ENCODE measurements around the gene PHF21A.
"Not testable (repeated sequence)": the region's sequence is repeated elsewhere in the genome, so short reads cannot be mapped to it uniquely, and the experiment has no call there.

Gene PHF21A

DNA sequence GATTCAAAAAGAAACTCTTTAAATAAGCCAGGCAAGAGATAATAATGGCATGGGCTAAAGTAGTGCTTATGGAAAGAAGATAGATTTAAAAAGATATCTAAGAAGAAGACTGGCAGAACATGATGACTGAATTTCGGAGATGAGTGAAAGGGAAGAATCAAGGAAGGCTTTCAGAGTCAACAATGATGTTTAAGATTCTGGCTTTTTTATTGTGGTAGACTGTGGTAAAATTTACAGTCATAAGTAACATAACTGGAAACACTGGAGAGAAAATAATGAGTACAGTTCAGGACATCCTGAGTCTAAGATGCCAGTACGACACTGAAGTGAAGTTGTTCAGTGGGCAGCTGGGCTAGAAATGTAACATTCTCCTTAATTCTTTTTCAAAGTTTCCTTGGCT is 85.2 kb downstream of the PHF21A start:
- no peak for DNase-seq (ENCODE audit: low read depth)

DNA sequence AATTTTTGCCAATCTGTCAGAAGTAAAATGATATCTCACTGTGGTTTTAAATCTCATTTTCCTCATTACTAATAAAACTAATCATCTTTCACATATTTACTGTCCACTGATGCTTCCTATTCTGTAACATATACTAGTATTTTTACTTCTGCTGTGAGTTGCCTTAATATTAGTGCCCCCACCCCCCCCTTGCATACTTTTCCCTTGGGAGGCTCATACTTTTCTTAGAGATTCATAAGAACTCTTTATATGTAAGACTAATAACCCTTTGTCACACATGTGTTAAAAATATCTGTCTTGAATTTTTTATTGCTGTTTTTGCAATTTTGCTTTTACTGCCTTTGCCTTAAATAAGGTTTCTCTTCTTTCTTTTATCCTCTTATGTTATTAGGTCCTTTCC is 87.2 kb downstream of the PHF21A start:
- no peak for DNase-seq (ENCODE audit: low read depth)

DNA sequence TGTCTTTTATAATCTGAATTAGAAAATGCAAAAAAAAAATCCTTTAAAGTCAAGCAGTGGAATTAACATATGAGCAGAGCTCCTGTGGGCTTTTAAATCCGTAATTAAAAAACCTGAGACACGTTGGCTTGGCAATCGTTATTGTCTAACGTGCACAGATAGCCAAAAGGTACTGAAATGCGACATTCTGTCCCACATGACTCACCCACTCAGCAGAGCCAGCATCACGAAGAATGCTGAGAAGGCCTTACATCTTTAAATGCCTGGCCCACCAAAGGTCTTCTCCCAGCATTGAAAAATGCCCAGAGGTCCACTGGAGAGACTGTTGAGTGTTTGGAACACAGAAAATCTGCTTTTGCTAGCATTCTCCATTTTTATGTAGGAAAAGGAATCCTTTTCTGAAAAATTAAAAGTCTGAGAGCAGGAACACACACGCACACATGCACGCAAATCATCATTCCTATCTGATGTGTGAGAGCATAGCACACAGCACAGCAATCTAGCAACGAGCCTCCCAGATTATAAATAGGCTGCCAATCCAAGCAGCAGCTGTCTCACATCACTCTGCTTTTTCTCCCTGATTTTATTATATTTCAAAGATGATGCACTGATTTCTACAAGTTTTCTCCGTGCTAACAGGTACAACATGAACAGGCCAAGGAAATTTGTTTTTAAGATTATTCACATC is 94.5 kb downstream of the PHF21A start:
- DNase-seq (ENCODE audit: low read depth): peak; percentile 47

DNA sequence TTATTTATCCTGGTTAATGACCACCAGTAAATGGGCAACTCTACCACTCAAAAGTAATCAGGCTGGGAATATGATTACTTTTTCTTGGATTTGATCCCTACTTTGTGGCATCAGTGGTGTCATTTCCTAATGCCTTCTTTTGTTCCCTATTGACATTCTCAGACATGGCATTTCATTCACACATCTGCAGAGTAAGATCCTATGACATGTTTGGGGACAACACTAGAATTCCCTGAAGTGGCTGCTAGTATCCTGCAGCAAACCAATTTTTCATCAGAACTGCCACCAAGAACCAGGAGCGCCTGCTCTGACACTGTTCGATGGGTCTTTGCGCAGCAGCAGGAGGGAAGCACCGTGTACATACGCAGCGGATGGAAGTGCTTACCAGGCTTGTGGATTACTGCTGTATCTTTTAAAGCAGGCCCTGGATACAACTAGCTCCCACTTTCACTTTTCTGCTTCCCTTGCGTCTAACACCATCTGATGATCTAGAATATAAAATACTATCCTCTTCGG is 101.1 kb downstream of the PHF21A start:
- no peak for DNase-seq (ENCODE audit: low read depth)

DNA sequence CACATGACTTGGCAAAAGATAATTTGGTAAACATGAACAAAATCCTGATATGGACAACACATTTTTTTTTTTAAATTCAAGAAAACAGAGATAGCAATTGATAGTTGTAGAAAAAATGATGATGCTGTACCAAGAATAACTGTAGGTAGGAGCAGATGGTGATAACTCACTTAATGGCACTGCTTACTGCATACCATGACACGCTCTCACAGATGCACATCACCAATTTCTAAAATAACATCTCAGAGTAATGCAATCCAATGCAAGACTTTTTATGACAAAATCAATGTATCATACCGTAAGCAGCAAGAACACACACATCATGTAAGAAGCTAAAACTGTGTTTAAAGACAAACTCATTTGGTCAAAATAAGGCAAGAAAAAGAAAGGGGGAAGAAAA is 102.6 kb downstream of the PHF21A start:
- no peak for DNase-seq (ENCODE audit: low read depth)

DNA sequence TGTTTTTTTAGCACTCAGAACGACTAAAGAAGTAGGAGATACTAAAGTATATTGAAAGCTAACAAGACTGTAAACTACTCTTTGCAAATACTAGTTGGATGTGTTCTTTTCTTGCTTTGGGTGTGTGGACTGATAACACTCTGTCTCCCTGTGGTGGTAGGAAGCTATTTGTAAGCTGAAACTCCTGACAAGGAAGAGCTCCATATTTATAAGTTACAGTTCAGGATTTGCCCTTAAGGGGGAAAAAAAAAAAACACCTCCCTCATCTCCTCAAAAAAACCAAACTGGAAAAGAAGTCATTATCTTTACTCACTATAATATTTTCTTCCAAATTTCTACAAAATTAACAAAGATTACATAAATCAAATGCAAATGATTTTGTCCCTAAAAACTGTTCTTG is 103.9 kb downstream of the PHF21A start:
- DNase-seq (ENCODE audit: low read depth): no peak

DNA sequence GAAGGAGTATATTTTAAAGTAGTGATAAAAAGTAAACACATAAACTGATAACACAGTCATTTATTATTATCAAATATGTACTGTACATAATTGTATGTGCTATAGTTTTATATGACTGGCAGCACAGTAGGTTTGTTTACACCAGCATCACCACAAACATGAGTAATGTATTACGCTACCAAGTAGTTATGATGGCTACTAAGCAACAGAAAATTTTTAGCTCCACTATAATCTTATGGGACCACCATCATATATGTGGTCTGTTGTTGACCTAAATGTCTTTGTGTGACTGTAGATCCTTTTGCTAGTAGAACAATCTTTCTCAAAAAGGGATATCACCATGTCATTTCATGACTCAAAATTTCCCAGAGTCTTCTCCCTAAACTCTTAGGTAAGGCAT is 105.3 kb downstream of the PHF21A start:
- peak; percentile 40 for DNase-seq (ENCODE audit: low read depth)

DNA sequence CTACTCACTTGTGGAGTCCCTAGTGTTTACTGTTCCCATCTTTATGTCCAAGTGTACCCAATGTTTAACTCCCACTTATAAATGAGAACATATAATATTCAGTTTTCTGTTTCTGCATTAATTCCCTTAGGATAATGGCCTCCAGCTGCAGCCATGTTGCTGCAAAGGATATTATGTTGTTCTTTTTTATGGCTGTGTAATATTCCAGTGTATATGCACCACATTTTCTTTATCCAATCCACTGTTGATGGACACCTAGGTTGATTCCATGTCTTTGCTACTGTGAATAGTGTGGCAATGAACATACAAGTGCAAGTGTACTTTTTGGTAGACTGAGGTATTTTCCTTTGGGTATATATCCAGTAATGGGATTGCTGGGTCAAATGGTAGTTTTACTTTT is 107.1 kb downstream of the PHF21A start:
- DNase-seq (ENCODE audit: low read depth): not testable (repeated sequence)

DNA sequence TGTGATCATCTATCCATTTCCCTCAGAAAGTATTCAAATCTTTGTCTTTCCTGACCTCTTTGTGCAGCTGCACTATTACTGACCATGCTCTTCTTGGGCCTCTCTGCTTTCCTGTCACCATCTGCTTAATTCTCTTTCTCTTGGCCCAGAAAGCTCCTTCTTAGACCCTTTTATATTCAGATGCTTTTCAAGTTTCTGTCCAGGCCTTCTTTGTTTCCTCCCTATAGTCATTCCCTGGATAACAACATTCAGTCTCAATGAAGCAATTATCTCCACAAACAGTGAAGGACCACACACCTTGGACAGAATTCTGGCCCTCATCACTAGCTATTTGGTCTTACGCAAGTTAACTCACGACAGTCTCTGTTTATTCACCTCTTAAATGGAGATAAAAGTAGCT is 109.1 kb downstream of the PHF21A start:
- DNase-seq (ENCODE audit: low read depth): no peak

DNA sequence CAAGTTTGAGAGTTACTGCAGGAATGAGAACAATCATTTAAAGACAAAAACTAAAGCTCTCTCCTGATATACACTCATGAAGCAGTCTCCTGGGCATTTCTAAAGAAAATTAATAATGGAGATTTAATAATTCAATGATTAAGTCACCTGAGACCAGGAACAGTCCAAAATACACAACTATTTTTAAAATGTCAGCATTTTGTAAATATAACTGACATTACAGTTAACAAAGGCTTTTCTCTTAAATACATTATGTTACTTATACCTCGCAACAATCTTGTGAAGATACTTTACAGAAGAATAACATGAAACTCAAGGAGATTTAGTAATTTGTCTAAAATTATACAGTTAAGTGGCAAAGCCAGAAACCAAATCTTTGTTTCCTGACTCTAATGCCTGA is 111.2 kb downstream of the PHF21A start:
- no peak for DNase-seq (ENCODE audit: low read depth)

DNA sequence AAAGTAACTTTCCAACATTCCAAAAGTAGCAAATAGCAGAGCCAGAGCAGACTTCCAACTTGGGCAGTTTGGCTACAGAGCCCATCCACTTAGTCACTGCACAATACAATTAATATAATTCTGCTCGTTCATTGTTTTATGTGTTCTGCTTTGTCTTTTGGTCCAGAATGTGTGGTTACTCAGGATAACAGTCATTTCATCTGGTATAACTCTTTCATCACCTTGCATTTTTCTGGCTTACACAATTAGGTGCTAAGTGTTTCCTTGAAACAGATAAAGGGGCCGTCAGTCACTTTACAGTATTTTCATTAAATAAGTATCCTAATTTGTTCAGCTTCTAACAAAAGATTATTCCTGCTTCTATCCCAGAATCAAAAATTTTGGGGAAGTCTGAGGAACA is 111.6 kb downstream of the PHF21A start:
- peak; percentile 71 for DNase-seq (ENCODE audit: low read depth)

DNA sequence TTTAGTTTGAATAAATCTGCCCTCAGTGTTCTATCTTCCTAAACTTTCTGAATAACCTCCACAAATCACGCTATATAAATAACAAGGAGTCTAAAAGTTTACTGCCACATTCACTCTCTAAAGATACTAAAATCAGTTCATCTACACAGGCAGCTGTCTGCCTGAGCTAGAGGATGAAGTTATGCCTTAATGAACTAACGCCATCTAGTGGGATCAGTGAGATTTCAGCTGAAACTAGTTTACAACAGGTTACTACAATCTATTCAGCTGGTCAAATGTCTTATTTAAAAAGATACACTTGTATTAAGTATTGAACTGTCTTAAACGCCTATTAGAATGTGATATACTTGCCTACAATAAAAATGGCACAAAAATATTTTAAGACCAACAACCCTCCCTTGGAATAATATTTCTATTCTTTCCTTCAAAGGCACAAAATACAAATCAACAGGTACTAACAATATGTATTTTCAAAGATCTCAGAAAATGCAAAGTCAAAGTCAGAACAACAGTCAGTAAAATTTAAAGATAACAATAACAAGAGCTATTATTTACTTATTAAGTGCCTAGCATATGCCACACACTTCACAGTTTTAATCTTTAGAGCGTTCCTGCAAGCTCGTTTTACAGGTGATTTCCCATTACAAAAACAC is 114.7 kb downstream of the PHF21A start:
- DNase-seq (ENCODE audit: low read depth): peak; percentile 72

DNA sequence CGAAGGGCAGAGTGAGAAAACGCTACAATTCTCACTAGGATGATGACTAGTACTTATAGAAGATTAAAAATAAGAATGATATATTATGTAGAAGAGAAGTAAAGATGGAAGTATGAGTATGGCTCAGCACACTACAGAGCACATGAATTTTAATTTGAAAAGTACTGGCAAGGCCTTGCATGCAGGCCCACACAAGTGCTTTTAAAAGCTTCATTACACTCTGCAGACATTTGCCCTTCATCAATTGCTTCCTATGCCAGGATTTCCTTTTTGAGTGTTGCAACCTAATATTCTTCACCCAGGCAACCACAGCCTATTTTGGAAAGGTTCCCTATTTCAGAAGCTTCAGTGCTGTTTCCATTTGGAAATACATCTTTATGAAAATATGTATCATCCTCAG is 117.7 kb downstream of the PHF21A start:
- peak; percentile 31 for DNase-seq (ENCODE audit: low read depth)

DNA sequence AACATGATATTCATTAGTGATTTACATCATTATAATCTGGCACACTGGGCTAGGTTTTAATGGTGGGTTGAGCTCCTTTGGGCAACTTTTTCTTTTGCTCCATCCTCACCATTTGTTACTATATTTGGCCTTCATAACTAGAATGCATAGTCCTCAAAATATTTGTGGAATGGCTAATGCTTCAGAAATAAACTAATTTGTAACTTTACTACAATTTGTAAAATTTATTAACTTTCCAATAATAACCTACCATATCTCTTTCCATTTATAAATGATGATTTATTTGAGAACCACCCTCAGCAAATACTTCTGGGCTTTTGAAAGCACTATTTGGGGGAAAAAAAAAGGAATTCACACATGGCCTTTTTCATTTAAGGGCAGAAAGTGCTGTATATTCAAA is 119.1 kb downstream of the PHF21A start:
- no peak for DNase-seq (ENCODE audit: low read depth)

DNA sequence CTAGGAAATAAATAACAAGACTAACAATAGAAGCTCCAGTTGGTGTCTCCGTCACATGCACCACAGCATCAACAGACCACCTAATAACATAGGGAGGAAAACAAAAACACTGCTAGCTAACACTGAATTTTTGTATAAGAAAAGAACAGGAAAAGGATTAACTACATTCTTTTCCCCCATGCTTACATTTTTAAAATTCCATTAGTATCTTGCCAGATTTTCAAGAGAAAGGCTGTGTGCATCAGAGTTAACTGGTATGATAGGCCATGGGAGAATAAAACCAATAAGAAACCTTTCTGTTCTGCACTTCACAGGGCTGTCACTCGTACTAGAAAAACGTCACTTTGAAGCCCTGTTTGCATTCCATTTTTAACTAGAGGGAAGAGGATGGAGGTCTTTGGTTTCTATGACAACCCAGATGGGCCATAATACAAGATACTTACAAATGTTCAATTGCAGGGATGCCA is 119.8 kb downstream of the PHF21A start:
- peak; percentile 43 for DNase-seq (ENCODE audit: low read depth)

DNA sequence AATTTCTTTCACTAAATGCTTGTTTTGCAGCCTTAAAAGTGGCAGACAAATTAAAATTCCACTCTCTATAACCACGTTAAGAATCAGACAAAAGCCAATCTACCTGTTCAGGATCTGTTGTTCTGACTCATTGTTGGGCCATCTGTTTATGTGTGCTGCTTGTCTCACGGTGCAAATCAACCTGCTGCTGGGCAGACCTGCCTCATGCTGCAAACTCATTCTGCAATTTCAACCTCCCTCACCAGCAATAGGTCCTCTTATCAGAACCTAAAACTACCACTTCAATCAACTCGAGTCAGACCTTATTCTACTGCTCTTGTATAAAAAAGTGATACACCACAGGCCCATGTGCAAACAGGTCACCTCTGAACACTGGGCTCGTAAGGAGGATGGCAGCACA is 123.7 kb downstream of the PHF21A start:
- no peak for DNase-seq (ENCODE audit: low read depth)

DNA sequence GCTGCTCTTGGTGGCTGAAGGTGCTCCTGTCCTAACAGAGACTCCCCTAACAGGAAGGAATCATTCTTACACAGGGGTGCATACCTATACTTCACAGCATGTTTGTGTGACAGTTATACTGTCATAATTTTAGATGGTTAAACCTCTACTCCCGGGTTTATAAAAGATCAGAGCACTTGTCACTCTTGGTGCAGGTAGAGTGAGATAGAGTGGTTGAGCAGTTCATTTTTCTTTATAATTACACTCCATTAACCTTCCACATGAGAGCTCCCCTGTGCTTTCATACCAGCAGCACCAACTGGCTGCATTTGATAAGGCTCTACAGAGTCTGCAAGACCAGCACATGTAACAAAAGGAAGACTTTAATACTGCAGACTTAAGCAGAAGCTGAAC is 125.9 kb downstream of the PHF21A start:
- DNase-seq (ENCODE audit: low read depth): no peak

DNA sequence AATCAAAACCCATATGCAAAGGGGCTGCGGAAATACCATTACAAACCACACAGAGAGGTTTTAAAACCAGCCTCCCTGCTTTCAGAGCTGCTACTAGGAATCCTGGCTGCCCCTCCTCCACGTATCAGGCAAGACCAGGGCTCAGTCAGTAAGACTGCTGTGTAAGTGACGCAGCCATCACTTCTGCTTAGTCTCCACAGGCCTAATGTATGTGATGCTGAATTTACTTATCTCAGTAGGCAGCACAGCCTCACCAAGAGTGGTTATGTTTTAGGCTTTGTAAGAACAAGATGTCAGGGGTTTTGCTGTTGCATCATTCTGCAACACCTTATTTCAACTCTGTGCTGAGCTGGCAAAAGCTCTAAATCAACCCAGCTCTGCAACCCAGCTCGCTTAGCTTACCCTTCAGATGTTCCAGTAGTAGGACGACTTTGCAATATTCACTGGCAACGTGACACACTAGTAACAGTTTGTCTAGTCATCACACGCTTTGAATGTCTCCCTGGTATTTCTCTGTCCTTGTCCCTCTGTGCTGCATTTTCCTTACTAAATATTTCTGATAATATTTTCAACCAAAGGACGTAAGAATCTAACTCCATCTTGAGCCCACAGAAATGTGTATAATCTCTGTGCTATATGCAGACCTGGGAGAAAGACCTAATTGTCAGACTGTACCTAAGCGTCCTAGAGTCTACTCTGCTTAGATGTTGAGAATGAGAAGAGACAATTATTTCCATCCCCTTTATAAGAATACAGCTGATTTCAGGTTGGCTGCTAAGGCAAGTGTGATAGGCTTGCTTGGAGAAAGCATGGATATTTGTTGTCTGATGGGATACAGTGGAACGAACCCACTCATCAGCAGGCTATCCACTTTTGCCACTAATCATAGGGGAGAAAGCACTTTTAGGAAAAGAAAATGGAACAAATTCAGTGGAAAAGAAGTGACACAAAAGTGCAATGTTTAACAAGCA is 126.6 kb downstream of the PHF21A start:
- DNase-seq (ENCODE audit: low read depth): peak; percentile 97

DNA sequence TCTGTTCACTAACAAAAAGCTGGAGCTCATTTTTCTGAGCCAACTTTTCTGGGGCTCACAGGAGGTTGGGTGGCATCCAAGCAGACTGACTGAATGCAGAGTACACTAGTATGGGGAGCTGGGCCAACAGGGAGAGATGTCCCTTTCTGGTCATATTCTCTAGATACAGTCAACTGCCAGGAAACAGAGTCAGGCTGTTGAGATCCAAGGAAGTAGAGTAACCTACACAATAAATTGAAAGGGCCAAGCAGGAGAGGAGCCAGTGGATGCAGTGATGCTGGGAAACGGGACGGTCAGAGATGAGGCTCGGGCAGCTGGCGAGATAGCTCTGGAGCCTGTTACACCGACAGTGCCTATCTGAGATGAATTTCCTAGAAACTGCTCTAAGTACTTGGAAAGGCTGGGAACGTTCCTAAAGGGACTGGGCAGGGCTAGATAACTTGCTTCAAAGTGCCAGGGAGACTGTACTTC is 127.7 kb downstream of the PHF21A start:
- peak; percentile 59 for DNase-seq (ENCODE audit: low read depth)

DNA sequence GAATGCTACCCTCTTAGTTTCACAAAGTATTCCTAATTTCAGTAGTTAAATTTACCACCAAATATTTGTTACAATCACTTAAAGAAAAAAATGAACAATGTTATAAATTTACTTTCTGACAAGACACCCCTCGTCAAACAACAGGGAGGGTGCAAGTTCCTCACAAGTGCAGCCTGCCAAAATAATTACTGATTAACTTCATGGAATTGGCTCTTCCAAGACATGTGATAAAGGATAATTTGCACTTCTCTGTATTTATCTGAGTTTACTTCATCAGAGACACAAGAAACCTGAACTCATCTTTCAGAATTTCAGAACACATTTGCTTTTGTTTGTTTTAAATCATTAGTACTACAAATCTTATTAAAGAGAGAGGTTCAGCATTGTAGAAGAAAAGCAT is 132.3 kb downstream of the PHF21A start:
- no peak for DNase-seq (ENCODE audit: low read depth)

DNA sequence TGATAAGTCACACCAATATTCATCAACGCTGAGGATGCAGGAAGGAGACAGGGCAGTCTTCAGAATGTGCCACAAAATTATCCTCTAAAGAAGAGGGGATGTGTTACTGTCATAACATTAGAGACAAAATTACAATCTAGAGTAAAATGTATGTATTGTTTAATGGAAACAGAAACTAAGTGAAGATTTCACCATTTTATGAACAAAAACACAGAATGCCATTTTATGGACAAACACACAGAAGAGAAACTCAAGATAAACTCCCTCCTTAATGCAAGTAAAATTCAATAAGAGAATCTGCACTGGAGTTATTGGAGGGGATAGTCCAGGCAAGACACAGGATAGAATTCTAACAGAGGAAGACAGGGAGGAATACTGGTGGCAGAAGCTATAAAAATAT is 136.0 kb downstream of the PHF21A start:
- no peak for DNase-seq (ENCODE audit: low read depth)

DNA sequence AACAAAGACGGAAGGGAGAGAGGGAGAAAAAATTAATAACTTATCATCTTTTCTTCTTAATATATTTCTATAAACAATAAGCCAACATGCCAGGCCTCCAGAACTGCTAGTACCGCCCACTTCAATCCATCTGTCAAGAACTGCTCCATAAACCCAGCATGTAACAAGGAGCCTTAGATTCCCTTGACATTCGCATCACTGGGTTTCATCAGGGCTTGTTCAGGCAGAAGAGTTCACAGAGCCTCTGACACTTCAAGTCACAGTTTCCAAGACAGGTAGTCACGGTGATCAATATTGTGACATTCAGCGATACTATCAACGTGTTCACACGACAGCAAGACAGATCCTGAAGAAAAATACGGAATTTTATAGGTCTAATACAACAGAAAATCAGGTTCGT is 137.1 kb downstream of the PHF21A start:
- DNase-seq (ENCODE audit: low read depth): no peak

DNA sequence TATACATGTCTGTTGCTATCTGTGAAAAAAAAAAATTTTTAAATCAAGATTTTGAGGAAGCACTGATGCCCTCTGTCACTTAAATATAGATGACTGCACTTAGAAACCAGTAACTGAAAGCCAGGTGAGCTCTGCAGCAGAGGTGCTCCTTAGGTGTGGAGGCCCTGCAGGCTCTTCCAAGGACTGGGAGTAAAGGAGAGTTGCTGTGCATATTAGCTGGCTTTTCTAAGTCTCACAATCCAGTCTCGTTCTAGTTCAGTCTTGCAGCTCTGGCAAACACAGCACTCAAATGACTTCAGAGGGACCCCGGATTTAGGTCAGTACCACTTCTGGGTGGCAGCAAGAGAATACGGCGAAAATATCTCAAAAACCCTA is 137.8 kb downstream of the PHF21A start:
- no peak for DNase-seq (ENCODE audit: low read depth)
